Measurements from ENCODE around the gene MMP27.

The MMP27 gene

GRCh38 chr11:102704841-102705240 lies 728 bp downstream of the MMP27 start:
- no peak for TF ChIP-seq SPI1 (IDR thresholded peaks at IDR 0.05; ENCODE audit: borderline replicate concordance, low read depth)
- TF ChIP-seq POLR2AphosphoS5 (IDR thresholded peaks at IDR 0.05; ENCODE audit: low read depth) = no peak
- TF ChIP-seq REST (IDR thresholded peaks at IDR 0.05; ENCODE audit: insufficient replicate concordance, low read depth) = no peak
- no peak for TF ChIP-seq CTCF (IDR thresholded peaks at IDR 0.05; ENCODE audit: insufficient read depth, low read length)
- no peak for TF ChIP-seq GABPA (IDR thresholded peaks at IDR 0.05; ENCODE audit: low read depth)
- Histone ChIP-seq H3K4me3 (replicated peaks; ENCODE audit: insufficient read depth, low read length) (no peak overlapping the region), H3K27ac (replicated peaks) (no peak overlapping the region), H3K27me3 (ENCODE audit: insufficient read depth, poor library complexity, severe bottlenecking) (no peaks in the 10 kb centered on the region)
- no peak for DNase-seq (ENCODE audit: low read depth in 1 of 2, low spot score in 1 of 2)

GRCh38 chr11:102703826-102704493 lies 1.6 kb downstream of the MMP27 start:
- TF ChIP-seq GABPA (IDR thresholded peaks at IDR 0.05; ENCODE audit: low read depth) (no peak), SPI1 (IDR thresholded peaks at IDR 0.05; ENCODE audit: borderline replicate concordance, low read depth) (no peak), POLR2AphosphoS5 (IDR thresholded peaks at IDR 0.05; ENCODE audit: low read depth) (no peak), REST (IDR thresholded peaks at IDR 0.05; ENCODE audit: insufficient replicate concordance, low read depth) (no peak), CTCF (IDR thresholded peaks at IDR 0.05; ENCODE audit: insufficient read depth, low read length) (no peak)
- no peak for DNase-seq (ENCODE audit: low read depth in 1 of 2, low spot score in 1 of 2)
- no peaks in the 10 kb centered on the region for H3K27me3 ChIP-seq (ENCODE audit: insufficient read depth, poor library complexity, severe bottlenecking)
- no peak overlapping the region for H3K27ac ChIP-seq (replicated peaks)
- H3K4me3 ChIP-seq (replicated peaks; ENCODE audit: insufficient read depth, low read length) = no peak overlapping the region

GRCh38 chr11:102695201-102695600 lies 10.4 kb downstream of the MMP27 start:
- DNase-seq (ENCODE audit: low read depth in 1 of 2, low spot score in 1 of 2) = no peak
- H3K27ac ChIP-seq (replicated peaks) = no peak overlapping the region
- TF ChIP-seq GABPA (IDR thresholded peaks at IDR 0.05; ENCODE audit: low read depth) (no peak), CTCF (IDR thresholded peaks at IDR 0.05; ENCODE audit: insufficient read depth, low read length) (no peak), POLR2AphosphoS5 (IDR thresholded peaks at IDR 0.05; ENCODE audit: low read depth) (no peak)
- H3K4me3 ChIP-seq (replicated peaks; ENCODE audit: insufficient read depth, low read length) = no peak overlapping the region
- H3K27me3 ChIP-seq (ENCODE audit: insufficient read depth, poor library complexity, severe bottlenecking) = no peaks in the 10 kb centered on the region

GRCh38 chr11:102685754-102686153 lies 19.8 kb downstream of the MMP27 start:
- Histone ChIP-seq H3K4me3 (replicated peaks; ENCODE audit: insufficient read depth, low read length) (no peak overlapping the region), H3K27me3 (ENCODE audit: insufficient read depth, poor library complexity, severe bottlenecking) (no peaks in the 10 kb centered on the region), H3K27ac (replicated peaks) (no peak overlapping the region)
- DNase-seq (ENCODE audit: low read depth in 1 of 2, low spot score in 1 of 2) = peak in 1 of 2 experiments; percentile 55
- peak; percentile 99 for TF ChIP-seq SPI1 (IDR thresholded peaks at IDR 0.05; ENCODE audit: borderline replicate concordance, low read depth)
- TF ChIP-seq REST (IDR thresholded peaks at IDR 0.05; ENCODE audit: insufficient replicate concordance, low read depth) = no peak

All from HL-60 (cell line).